Measurements from ENCODE around the gene SLC7A8.

SLC7A8 gene

DNA sequence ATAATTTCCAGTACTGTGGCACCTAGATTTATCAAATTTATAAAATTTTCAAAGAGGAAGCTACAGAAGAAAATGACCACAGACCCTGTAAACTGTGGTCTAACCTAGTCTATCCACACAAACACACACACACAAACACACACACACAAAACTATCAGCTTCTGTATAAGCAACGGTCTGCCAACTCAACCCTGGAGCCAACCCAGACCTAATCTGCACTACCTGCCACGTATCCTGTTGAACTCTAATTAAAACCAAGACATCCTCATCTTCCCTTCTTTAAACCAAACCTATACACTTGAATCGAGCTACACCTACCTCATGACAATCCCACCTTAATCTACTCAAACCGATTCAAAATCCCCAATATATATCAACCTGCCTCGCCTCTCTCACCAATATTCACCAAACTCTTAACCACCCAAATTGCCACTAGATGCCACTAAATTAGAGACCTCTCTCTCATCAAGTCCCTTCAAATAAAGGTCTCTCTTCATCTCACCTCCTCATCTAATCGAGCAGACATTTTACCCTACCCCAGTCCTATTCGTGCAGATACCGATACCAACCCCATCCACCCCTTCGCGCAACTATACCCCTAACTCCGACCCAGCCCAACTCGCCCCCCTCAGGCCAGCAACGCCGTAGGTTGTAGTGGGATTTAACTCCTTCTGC, 89.3 kb downstream of the SLC7A8 start:
- no peak for DNase-seq (ENCODE audit: low read depth)

DNA sequence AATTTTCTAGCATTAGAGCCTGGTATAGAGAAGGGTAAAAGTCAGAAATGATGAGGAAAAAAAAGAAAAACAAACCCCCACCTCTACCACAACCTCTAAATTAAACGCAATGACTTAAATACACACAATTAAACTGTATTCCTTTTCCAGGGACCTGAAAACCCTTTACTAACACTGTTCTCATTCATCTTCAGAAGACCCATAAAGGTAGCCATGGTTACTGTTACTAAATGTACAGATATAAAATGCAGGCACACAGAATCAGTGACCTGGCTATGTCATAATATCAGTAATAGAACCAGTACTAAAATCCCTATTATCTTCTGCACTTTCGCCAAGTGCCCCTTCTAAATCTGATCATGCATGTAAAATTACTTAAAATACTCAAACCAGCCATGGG, 89.9 kb downstream of the SLC7A8 start:
- no peak for DNase-seq (ENCODE audit: low read depth)

DNA sequence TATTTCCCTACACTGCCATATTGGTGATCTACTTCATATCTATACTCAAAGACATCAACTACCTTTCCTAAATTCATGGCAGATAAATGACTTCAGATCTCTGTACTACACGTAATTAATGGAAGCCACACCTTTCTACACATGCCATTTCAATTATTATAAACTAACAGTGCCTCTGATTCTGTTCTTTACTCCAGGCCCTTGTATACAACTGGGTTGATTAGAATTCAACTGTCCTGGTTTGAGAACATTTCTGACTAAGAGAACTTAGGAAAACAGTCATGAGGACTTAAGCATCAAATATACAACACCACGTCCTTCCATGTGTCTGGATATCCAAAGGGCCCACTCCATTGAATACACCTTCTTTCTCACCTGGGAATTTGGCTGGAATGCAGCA, 90.4 kb downstream of the SLC7A8 start:
- DNase-seq (ENCODE audit: low read depth) = no peak

DNA sequence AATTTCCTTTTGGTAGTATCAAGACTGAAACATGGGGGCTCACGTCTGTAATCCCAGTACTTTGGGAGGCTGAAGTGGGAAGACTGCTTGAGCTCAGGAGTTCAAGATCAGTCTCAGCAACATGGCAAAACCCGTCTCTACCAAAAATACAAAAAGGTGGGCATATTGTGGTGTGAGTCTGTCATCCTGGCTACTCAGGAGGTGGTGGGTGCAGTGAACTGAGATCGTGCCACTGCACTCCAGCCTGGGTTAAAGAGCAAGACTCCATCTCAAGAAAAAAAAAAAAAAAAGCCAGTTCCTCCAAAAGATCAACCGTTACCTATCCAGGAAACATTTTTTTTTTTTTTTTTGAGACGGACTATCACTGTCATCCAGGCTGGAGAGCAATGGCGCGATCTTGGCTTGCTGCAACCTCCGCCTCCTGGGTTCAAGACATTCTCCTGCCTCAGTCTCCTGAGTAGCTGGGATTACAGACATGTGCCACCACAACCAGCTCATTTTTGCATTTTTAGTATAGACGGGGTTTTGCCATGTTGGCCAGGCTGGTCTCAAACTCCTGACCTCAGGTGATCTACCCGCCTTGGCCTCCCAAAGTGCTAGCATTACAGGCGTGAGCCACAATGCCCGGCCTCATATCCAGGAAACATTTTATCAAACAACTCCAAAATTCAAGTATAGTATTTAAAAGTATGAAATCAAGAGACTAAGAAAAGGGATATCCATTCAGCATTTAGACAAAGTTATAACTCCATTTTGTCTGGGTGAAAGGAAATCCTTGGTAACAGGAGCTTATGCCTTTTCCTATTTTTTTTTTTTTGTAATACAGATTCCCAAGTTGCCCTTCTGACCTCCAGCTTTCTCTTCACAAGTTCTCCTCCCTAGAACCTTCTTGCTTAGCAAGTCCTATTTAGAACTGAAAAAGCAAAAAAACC, 91.9 kb downstream of the SLC7A8 start:
- DNase-seq (ENCODE audit: low read depth) = no peak

DNA sequence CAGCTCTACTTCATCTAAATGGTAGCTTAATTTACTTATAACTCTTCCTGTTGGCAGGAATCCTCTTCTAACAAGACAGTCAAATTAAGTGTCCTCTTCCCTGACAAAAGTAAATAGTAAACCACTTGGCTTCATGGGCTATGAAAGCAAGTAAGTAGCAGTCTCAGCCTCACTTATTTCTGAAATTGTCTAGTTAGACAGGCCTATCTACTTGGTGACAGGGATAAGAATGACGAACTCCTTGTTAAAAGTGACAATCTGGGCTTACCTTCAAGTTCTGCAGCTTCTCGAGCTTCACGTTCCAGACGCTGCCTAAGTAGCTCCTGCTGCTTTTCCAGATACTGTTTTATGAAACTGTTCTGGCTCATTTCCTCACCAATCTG, 93.2 kb downstream of the SLC7A8 start:
- DNase-seq (ENCODE audit: low read depth) = no peak

- no peak for DNase-seq (ENCODE audit: low read depth)
These were observed 93.8 kb downstream of the SLC7A8 start for GRCh38 chr14:23089498-23090253.

DNA sequence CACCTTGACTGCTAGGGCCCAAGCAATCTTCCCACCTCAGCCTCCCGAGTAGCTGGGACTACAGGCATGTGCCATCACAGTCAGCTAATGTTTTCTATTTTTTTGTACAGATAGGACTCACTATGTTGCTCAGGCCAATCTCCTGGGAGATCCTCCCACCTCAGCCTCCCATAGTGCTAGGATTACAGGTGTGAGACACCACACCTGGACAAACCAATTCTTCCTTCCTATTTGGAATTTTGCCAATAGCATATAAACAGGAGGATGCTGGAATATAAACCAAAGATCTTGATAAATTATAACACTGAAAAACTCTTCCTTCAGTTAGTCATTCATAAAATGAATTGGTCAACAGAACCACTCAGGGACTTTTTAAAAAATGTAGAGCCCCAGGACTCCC, 96.9 kb downstream of the SLC7A8 start:
- no peak for DNase-seq (ENCODE audit: low read depth)

- DNase-seq (ENCODE audit: low read depth) = no peak
These were observed 98.0 kb downstream of the SLC7A8 start for GRCh38 chr14:23085458-23085857.

DNA sequence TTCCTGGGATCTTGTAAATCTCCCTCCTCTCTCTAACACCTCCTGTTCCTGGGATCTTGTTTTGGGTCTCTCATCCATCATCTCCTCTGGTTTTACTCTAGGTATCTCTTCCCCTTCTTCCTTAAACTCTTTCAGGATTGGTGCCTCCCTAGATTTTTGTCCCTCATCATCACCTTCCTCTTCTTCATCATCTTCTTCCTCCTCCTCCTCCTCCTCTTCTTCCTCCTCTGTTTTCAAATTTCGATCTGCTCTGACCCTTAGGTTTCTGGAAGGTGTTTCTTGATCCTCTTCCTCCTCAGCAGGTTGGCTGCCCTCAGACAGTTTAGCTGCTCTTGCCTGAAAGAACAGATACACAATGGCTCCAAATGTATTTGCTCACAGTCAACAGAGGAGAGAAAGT, 103.0 kb downstream of the SLC7A8 start:
- DNase-seq (ENCODE audit: low read depth) = no peak

DNA sequence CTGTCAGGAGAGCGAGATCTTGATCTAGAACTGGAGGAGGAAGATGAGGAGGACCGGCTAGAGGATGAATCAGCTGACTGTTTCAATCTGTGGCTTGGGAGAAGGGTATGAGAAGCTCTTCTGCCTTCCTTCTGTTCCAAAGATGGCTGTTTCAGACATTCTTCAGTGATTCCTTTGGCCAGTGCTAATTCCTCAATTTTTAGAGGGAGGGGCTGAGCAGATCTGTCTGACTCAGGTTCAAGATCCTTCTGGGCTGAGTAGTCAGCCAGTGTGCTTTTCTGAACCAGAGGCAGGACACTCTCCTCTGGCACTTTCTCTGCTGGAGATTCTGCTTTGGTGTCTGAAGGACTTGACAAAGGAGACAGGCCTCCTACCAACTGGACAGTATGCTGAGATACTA, 103.7 kb downstream of the SLC7A8 start:
- DNase-seq (ENCODE audit: low read depth) = no peak

DNA sequence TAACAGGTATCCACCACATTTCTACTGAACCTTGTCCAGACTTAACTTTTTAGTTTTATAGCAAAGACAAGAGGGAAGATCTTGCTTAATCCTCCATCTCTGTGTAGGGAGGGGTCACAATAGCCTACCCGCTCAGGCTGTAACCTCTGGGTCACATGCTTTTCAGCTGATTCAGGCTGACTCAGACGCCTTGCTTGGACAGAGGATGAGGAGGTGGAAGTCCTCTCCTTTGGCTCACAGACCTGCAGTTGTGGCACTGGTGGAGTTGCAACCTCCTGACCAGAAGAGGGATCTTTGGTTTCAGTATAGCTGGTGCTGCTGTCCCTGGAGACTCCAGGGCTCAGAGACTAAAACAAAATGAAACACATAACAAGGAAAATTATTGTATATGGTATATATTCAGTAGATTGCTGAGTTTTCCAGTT, 104.8 kb downstream of the SLC7A8 start:
- DNase-seq (ENCODE audit: low read depth) = no peak

- no peak for DNase-seq (ENCODE audit: low read depth)
These were observed 105.5 kb downstream of the SLC7A8 start for GRCh38 chr14:23077962-23078361.

GRCh38 chr14:23076785-23077408, 106.6 kb downstream of the SLC7A8 start:
- no peak for DNase-seq (ENCODE audit: low read depth)

All from T-helper 22 cell (primary cell).